Measurements from ENCODE around the gene PARVB.

GRCh38 chr22:43980996-43981395 is 43.1 kb upstream of the PARVB start:
- TF ChIP-seq, protein P1, sequence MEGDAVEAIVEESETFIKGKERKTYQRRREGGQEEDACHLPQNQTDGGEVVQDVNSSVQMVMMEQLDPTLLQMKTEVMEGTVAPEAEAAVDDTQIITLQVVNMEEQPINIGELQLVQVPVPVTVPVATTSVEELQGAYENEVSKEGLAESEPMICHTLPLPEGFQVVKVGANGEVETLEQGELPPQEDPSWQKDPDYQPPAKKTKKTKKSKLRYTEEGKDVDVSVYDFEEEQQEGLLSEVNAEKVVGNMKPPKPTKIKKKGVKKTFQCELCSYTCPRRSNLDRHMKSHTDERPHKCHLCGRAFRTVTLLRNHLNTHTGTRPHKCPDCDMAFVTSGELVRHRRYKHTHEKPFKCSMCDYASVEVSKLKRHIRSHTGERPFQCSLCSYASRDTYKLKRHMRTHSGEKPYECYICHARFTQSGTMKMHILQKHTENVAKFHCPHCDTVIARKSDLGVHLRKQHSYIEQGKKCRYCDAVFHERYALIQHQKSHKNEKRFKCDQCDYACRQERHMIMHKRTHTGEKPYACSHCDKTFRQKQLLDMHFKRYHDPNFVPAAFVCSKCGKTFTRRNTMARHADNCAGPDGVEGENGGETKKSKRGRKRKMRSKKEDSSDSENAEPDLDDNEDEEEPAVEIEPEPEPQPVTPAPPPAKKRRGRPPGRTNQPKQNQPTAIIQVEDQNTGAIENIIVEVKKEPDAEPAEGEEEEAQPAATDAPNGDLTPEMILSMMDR (IDR thresholded peaks at IDR 0.05; ENCODE audit: low read depth, low read length): no peak
- TF ChIP-seq POLR2A (IDR thresholded peaks at IDR 0.05; ENCODE audit: extremely low read depth, insufficient read length) (no peak), MYC (IDR thresholded peaks at IDR 0.05; ENCODE audit: low read depth, low read length) (no peak)
- TF ChIP-seq, protein P2, sequence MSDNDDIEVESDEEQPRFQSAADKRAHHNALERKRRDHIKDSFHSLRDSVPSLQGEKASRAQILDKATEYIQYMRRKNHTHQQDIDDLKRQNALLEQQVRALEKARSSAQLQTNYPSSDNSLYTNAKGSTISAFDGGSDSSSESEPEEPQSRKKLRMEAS (IDR thresholded peaks at IDR 0.05; ENCODE audit: low read depth, low read length): no peak
